SK-N-SH (cell line): ENCODE results near the gene COL8A1. TPM values are rescaled to one million over a fixed set of nuclear protein-coding genes. Genes with fewer than 3 reads are reported as not detected.

Experiments used
- CTCF ChIA-PET: fragments of 300-600, 350-600 bp; formaldehyde crosslinking; extraction: SDS; loops from one replicate; lab custom pipeline; 2021; lab: Yijun Ruan, JAX
- POLR2A ChIA-PET: fragments of 350-600 bp; sonication (Branson Sonifier 250); formaldehyde crosslinking; extraction: SDS; loops from one replicate; lab custom pipeline; 2020; ENCODE audit warnings: antibody characterized with exemption, inconsistent platforms; lab: Yijun Ruan, JAX
- DNase-seq: peaks from one replicate; pipeline ENCODE4 v3.0.0; 2012
- H2AFZ ChIP-seq: fragments of 200-600 bp; sonication (generic); 2 replicates; pipeline ENCODE4 v1.8.1; 2016; ENCODE audit warnings: antibody characterized with exemption, mild to moderate bottlenecking, low read depth
- H3F3A ChIP-seq: fragments of 200-600 bp; sonication (generic); replicated peaks from 2 replicates; pipeline ENCODE3; 2016; ENCODE audit warnings: antibody characterized with exemption, mild to moderate bottlenecking; ENCODE audit not compliant: insufficient read depth
- H3K27ac ChIP-seq, 2 experiments: fragments of 200-500 bp in 1 of 2; fragments of 200-600 bp in 1 of 2; sonication (Bioruptor generic) in 1 of 2; sonication (generic), shearing (Covaris generic) in 1 of 2; 2 replicates each; pipeline versions ENCODE4 v1.5.1 to v1.6.1; 2014 to 2016; ENCODE audit warnings: low read depth in 2 of 2, inconsistent platforms in 1 of 2, low read length in 1 of 2, mild to moderate bottlenecking in 1 of 2, mixed read lengths in 1 of 2
- H3K27me3 ChIP-seq: fragments of 200-600 bp; sonication (generic), shearing (Covaris generic); 2 replicates; pipeline ENCODE4 v1.6.1; 2016; ENCODE audit warnings: mixed run types; ENCODE audit not compliant: insufficient read depth
- H3K36me3 ChIP-seq, 2 experiments: fragments of 200-500 bp in 1 of 2; fragments of 200-600 bp in 1 of 2; sonication (Bioruptor generic) in 1 of 2; sonication (generic) in 1 of 2; replicated peaks in 1 of 2; 2 replicates each; pipeline versions ENCODE3 to v1.5.1; 2014 to 2016; ENCODE audit warnings: low read length in 1 of 2, mild to moderate bottlenecking in 1 of 2; ENCODE audit not compliant: insufficient read depth in 2 of 2, control insufficient read depth in 1 of 2
- H3K4me1 ChIP-seq, 2 experiments: fragments of 200-500 bp in 1 of 2; fragments of 200-600 bp in 1 of 2; sonication (Bioruptor generic) in 1 of 2; sonication (generic), shearing (Covaris generic) in 1 of 2; 2 replicates each; pipeline versions ENCODE4 v1.5.1 to v1.6.1; 2014 to 2016; ENCODE audit warnings: low read depth in 1 of 2, low read length in 1 of 2, mixed run types in 1 of 2; ENCODE audit not compliant: insufficient read depth in 2 of 2, control insufficient read depth in 1 of 2
- H3K4me2 ChIP-seq: fragments of 200-600 bp; sonication (generic), shearing (Covaris generic); 2 replicates; pipeline ENCODE4 v1.6.1; 2017; ENCODE audit warnings: mixed run types
- H3K4me3 ChIP-seq, 2 experiments: fragments of 200-500 bp in 1 of 2; fragments of 200-600 bp in 1 of 2; sonication (Bioruptor generic) in 1 of 2; sonication (generic), shearing (Covaris generic) in 1 of 2; 2 replicates each; pipeline versions ENCODE4 v1.5.1 to v1.8.1; 2014 to 2016; ENCODE audit warnings: low read depth in 2 of 2, inconsistent platforms in 1 of 2, low read length in 1 of 2, mild to moderate bottlenecking in 1 of 2, mixed read lengths in 1 of 2, moderate library complexity in 1 of 2
- H3K79me2 ChIP-seq: fragments of 200-600 bp; sonication (generic); 2 replicates; pipeline ENCODE4 v1.8.1; 2017; ENCODE audit warnings: mild to moderate bottlenecking; ENCODE audit not compliant: insufficient read depth
- H3K9ac ChIP-seq: fragments of 200-600 bp; sonication (generic); 2 replicates; pipeline ENCODE4 v1.6.1; 2017; ENCODE audit warnings: mixed run types
- H3K9me2 ChIP-seq: fragments of 200-600 bp; sonication (generic); 2 replicates; pipeline ENCODE4 v1.6.1; 2017; ENCODE audit warnings: mixed run types
- H3K9me3 ChIP-seq: fragments of 200-600 bp; sonication (generic); 2 replicates; pipeline ENCODE4 v1.6.1; 2017; ENCODE audit warnings: mixed run types, mild to moderate bottlenecking, moderate library complexity
- H4K20me1 ChIP-seq: fragments of 200-600 bp; sonication (generic); 2 replicates; pipeline ENCODE4 v1.6.1; 2017; ENCODE audit warnings: mild to moderate bottlenecking, mixed run types; ENCODE audit not compliant: insufficient read depth
- CTCF ChIP-seq: fragments of 200-600 bp; sonication (generic); IDR thresholded peaks from 2 replicates; pipeline ENCODE4 v1.6.1; 2017; ENCODE audit warnings: antibody characterized with exemption, mild to moderate bottlenecking, moderate library complexity
- MAX ChIP-seq: IDR thresholded peaks from 2 replicates; pipeline ENCODE4 v1.4.0; 2012; ENCODE audit warnings: low read depth
- MEF2A ChIP-seq: IDR thresholded peaks from 2 replicates; pipeline ENCODE4 v1.4.0; 2012; ENCODE audit warnings: low read depth, borderline replicate concordance
- NFIC ChIP-seq: IDR thresholded peaks from 2 replicates; pipeline ENCODE4 v1.4.0; 2012; ENCODE audit warnings: borderline replicate concordance
- RAD21 ChIP-seq: IDR thresholded peaks from 2 replicates; pipeline ENCODE4 v1.6.1; 2012; ENCODE audit warnings: mild to moderate bottlenecking, low read length
- SIN3A ChIP-seq: IDR thresholded peaks from 2 replicates; pipeline ENCODE4 v1.6.1; 2012; ENCODE audit warnings: low read depth, mild to moderate bottlenecking, low read length, moderate library complexity, borderline replicate concordance
- WGBS: methylation state at CpG from one replicate; pipeline ENCODE4 v1.1.6; 2017; ENCODE audit warnings: low lambda C conversion rate; 5-methylcytosine and 5-hydroxymethylcytosine counted together
- polyA plus RNA-seq, 3 experiments: library from polyadenylated mRNA; depleted of rRNA; stranded (reverse); fragments of >200 nt; gene quantifications; 2 replicates each; pipeline ENCODE4 v1.2.3, GENCODE V29; 2012
- TF ChIP-seq, protein P1 (sequence below): fragments of 150-350 bp; IDR thresholded peaks from 2 replicates; pipeline ENCODE4 v1.6.1; 2016; ENCODE audit warnings: mild to moderate bottlenecking, low read depth, low read length

The COL8A1 gene
- polyA plus RNA-seq, 1 of the 3 experiments (the other 2 are of a cell fraction): 4.0 TPM

DNA sequence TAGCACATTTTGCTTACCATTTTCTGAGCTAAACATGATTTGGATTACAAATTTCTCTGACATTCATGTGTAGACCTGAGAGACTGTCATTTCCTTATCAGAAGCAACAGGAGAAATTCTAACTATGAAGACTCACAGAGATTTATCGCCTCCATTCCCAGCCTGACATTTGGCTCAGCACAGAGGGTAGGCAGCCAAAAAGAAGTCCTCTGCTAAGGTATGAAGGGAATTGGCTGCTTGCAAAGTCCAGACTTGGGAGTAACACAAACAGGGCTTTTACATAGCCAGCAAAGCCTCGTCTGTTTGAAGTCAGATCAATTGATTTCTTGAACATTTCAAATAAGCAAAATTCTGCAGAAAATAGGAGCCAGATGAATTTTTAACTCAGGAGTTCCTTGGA, 122.2 kb downstream of the COL8A1 start:
- no peak overlapping the region for H3K4me2 ChIP-seq
- ChIA-PET CTCF (interaction anchor here (1.6 to 2.0 kb wide), 2 partner anchors 261 to 737 kb away, joined by 4 to 8 read pairs; no protein-coding TSS in a partner anchor), POLR2A (no interaction called here)
- H3K9me2 ChIP-seq: no peaks in the 10 kb centered on the region
- peak overlapping the region in 1 of 2 experiments; percentile 58; a peak in 1 of 4 replicates for H3K27ac ChIP-seq
- no peaks in the 10 kb centered on the region for H4K20me1 ChIP-seq
- H3K79me2 ChIP-seq: no peaks in the 10 kb centered on the region
- WGBS: 36% methylated on average over 2 of the region's 2 CpGs
- no peak for DNase-seq
- H3K9ac ChIP-seq: no peak overlapping the region
- H3F3A ChIP-seq: no peaks in the 10 kb centered on the region
- H3K36me3 ChIP-seq: no peaks in the 10 kb centered on the region
- H3K27me3 ChIP-seq: no peaks in the 10 kb centered on the region
- H3K9me3 ChIP-seq: no peaks in the 10 kb centered on the region
- no peak overlapping the region for H3K4me3 ChIP-seq
- no peak for TF ChIP-seq MAX
- 0 out of 2 replicates have a peak, but pooled peaks have one; percentile 18 for TF ChIP-seq NFIC
- TF ChIP-seq, all 33 proteins: peak for 1
- Histone ChIP-seq H2AFZ (no peak overlapping the region), H3K4me1 (no peaks in the 10 kb centered on the region; a peak in 1 of 4 replicates)

- no peak for DNase-seq
- ChIA-PET CTCF (interaction anchor here (2.0 kb wide), 1 partner anchor 738 kb away, joined by 8 read pairs; no protein-coding TSS in a partner anchor), POLR2A (no interaction called here)
- no peaks in the 10 kb centered on the region; a peak in 1 of 4 replicates for H3K4me1 ChIP-seq
- no peaks in the 10 kb centered on the region for H3K27me3 ChIP-seq
- H3K79me2 ChIP-seq: no peaks in the 10 kb centered on the region
- no peaks in the 10 kb centered on the region for H3K9me2 ChIP-seq
- 15% methylated on average over 8 of the region's 8 CpGs for WGBS
- H3K9ac ChIP-seq: no peak overlapping the region
- TF ChIP-seq SIN3A (no peak), RAD21 (no peak), MEF2A (no peak), CTCF (no peak)
- TF ChIP-seq, protein P1, sequence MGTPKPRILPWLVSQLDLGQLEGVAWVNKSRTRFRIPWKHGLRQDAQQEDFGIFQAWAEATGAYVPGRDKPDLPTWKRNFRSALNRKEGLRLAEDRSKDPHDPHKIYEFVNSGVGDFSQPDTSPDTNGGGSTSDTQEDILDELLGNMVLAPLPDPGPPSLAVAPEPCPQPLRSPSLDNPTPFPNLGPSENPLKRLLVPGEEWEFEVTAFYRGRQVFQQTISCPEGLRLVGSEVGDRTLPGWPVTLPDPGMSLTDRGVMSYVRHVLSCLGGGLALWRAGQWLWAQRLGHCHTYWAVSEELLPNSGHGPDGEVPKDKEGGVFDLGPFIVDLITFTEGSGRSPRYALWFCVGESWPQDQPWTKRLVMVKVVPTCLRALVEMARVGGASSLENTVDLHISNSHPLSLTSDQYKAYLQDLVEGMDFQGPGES: no peak
- no peak overlapping the region for H3K4me3 ChIP-seq
- peak overlapping the region; percentile 1; the same call in 1 of the 2 replicates for H2AFZ ChIP-seq
- no peaks in the 10 kb centered on the region for H3K9me3 ChIP-seq
- no peaks in the 10 kb centered on the region for H3K36me3 ChIP-seq
- no peaks in the 10 kb centered on the region for H4K20me1 ChIP-seq
- peak overlapping the region in 1 of 2 experiments; percentile 58; a peak in 1 of 4 replicates for H3K27ac ChIP-seq
- H3K4me2 ChIP-seq: no peak overlapping the region
- H3F3A ChIP-seq: no peaks in the 10 kb centered on the region
Measured at GRCh38 chr3:99761415-99762165, 123.2 kb downstream of the COL8A1 start.
